ENCODE measurements around the gene RHOBTB3. TPM values are rescaled to one million over a fixed set of nuclear protein-coding genes. Genes with fewer than 3 reads are reported as not detected.

RHOBTB3 gene
- total RNA-seq, 1 experiment from 2014 or later: 84.3 TPM

GRCh38 chr5:95784514-95785302 is 53.6 kb downstream of the RHOBTB3 start:
- TF ChIP-seq ZBTB33 (IDR thresholded peaks at IDR 0.05; ENCODE audit: extremely low read depth, insufficient replicate concordance, low read length) (no peak), ZNF274 (IDR thresholded peaks at IDR 0.05; ENCODE audit: low read depth, low read length) (no peak), CBX3 (IDR thresholded peaks at IDR 0.05; ENCODE audit: low read depth) (no peak), SRF (IDR thresholded peaks at IDR 0.05; ENCODE audit: low read depth) (no peak), EZH2phosphoT487 (IDR thresholded peaks at IDR 0.05; ENCODE audit: borderline replicate concordance) (no peak), CEBPB (IDR thresholded peaks at IDR 0.05; ENCODE audit: low read depth) (no peak), EGR1 (IDR thresholded peaks at IDR 0.05; ENCODE audit: low read depth) (no peak), POLR2AphosphoS5 (IDR thresholded peaks at IDR 0.05; ENCODE audit: low read depth, low read length) (no peak), ELF1 (IDR thresholded peaks at IDR 0.05; ENCODE audit: borderline replicate concordance, low read depth) (no peak)
- CTCF ChIA-PET: no interaction called here
- H3K4me2 ChIP-seq (ENCODE audit: low read length): no peak overlapping the region
- H3K27ac ChIP-seq (ENCODE audit: low read depth, low read length): no peak overlapping the region
- ATAC-seq: no peak
- H3K36me3 ChIP-seq (ENCODE audit: control insufficient read depth in 1 of 2, insufficient read depth in 2 of 2, low read length in 2 of 2): peaks cover 0 to 12% of the 10 kb centered on the region in 2 experiments; a peak in 2 of 4 replicates
- no peaks in the 10 kb centered on the region for H4K20me1 ChIP-seq (ENCODE audit: insufficient read depth)
- BruUV-seq (replicated peaks): no TSS peak
- DNase-seq (ENCODE audit: low read depth, low spot score): no peak
- intact Hi-C loops (cut with micrococcal nuclease): no loop called here
- H3K27me3 ChIP-seq (ENCODE audit: insufficient read depth, low read length): no peaks in the 10 kb centered on the region
- no peaks in the 10 kb centered on the region for H3K79me2 ChIP-seq (ENCODE audit: insufficient read depth, low read length)
- POLR2A ChIA-PET: no interaction called here
- no peak overlapping the region for H2AFZ ChIP-seq (ENCODE audit: low read depth, low read length, poor library complexity, severe bottlenecking)
- H3K4me1 ChIP-seq (ENCODE audit: control insufficient read depth in 1 of 2, insufficient read depth in 2 of 2, low read length in 2 of 2): no peaks in the 10 kb centered on the region
- no peaks in the 10 kb centered on the region for H3K9me3 ChIP-seq (ENCODE audit: control insufficient read depth in 1 of 2, insufficient read depth in 1 of 2, low read depth in 1 of 2, low read length in 2 of 2)
- H3K9ac ChIP-seq (ENCODE audit: low read length): no peak overlapping the region
- H3K9me2 ChIP-seq (ENCODE audit: insufficient read depth): no peaks in the 10 kb centered on the region
- RAD21 ChIA-PET (ENCODE audit: low non-redundant PET in 1 of 2, low total read pairs in 2 of 2, uncharacterized antibody in 2 of 2, unreplicated experiment in 2 of 2): no interaction called here
- no peak overlapping the region for H3K4me3 ChIP-seq (replicated peaks in 1 of 2; ENCODE audit: low read depth in 1 of 2, low read length in 2 of 2)
